Measurements from ENCODE around the gene CPNE8.

Gene CPNE8

DNA sequence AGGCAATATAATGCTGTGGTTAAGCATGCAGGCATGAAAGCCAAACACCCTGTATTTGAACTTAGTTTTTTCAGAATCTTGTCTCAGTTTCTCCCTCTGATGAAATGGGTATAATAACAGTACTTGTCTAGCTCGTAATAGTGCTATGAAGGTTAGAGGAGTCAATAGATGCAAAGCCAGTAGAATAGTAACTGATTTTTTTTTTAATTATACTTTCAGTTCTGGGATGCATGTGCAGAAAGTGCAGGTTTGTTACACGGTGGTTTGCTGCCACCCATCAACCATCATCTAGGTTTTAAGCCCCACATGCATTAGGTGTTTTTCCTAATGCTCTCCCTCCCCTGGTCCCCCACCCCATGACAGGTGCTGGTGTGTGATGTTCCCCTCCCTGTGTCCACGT lies 87.4 kb downstream of the CPNE8 start:
- Histone ChIP-seq H3K9me3 (replicated peaks; ENCODE audit: insufficient read depth, low read length) (no peaks in the 10 kb centered on the region), H3K79me2 (ENCODE audit: low read length) (no peaks in the 10 kb centered on the region), H3K9me2 (replicated peaks; ENCODE audit: insufficient read depth, low read length) (no peaks in the 10 kb centered on the region), H3K4me2 (ENCODE audit: low read depth, low read length) (no peak overlapping the region), H3K4me1 (ENCODE audit: low read length) (no peaks in the 10 kb centered on the region), H3K36me3 (replicated peaks; ENCODE audit: insufficient read depth, low read length) (no peaks in the 10 kb centered on the region), H3F3A (ENCODE audit: insufficient read depth, low read length) (no peaks in the 10 kb centered on the region), H3K27ac (ENCODE audit: low read length) (no peak overlapping the region), H4K20me1 (ENCODE audit: insufficient read depth, low read length) (no peaks in the 10 kb centered on the region), H3K9ac (ENCODE audit: low read length) (no peak overlapping the region), H3K4me3 (ENCODE audit: low read length) (no peak overlapping the region), H3K27me3 (replicated peaks; ENCODE audit: insufficient read depth, low read length) (no peaks in the 10 kb centered on the region), H2AFZ (ENCODE audit: low read length) (no peak overlapping the region)
- no peak for DNase-seq
- no peak for TF ChIP-seq EZH2 (optimal IDR thresholded peaks at IDR 0.05; ENCODE audit: low read depth, low read length)
- TF ChIP-seq, protein P1, sequence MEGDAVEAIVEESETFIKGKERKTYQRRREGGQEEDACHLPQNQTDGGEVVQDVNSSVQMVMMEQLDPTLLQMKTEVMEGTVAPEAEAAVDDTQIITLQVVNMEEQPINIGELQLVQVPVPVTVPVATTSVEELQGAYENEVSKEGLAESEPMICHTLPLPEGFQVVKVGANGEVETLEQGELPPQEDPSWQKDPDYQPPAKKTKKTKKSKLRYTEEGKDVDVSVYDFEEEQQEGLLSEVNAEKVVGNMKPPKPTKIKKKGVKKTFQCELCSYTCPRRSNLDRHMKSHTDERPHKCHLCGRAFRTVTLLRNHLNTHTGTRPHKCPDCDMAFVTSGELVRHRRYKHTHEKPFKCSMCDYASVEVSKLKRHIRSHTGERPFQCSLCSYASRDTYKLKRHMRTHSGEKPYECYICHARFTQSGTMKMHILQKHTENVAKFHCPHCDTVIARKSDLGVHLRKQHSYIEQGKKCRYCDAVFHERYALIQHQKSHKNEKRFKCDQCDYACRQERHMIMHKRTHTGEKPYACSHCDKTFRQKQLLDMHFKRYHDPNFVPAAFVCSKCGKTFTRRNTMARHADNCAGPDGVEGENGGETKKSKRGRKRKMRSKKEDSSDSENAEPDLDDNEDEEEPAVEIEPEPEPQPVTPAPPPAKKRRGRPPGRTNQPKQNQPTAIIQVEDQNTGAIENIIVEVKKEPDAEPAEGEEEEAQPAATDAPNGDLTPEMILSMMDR (IDR thresholded peaks at IDR 0.05; ENCODE audit: low read length): no peak
- no peak for TF ChIP-seq EZH2phosphoT487 (IDR thresholded peaks at IDR 0.05; ENCODE audit: low read length)

DNA sequence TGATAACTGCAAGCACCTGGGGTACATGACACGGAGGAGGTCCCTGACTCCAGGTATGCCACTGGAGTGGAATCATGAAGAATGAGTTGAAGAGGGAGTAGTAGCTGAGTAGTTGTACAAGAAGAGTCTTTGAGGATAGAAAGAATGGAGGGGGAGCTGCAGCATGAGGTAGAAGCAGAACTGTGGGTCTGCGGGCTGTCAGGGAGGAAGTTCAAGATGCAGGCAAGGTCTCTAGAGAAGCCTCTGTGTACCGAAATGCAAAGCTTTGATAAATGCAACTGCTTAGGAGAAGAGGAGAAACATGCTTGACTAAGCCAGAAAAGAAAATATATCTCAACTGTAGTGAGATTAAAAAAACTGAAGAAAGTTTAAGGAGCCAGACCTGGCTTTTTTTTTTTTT lies 91.5 kb downstream of the CPNE8 start:
- H3K9ac ChIP-seq (ENCODE audit: low read length): no peak overlapping the region
- no peak overlapping the region for H3K4me2 ChIP-seq (ENCODE audit: low read depth, low read length)
- no peak for DNase-seq

DNA sequence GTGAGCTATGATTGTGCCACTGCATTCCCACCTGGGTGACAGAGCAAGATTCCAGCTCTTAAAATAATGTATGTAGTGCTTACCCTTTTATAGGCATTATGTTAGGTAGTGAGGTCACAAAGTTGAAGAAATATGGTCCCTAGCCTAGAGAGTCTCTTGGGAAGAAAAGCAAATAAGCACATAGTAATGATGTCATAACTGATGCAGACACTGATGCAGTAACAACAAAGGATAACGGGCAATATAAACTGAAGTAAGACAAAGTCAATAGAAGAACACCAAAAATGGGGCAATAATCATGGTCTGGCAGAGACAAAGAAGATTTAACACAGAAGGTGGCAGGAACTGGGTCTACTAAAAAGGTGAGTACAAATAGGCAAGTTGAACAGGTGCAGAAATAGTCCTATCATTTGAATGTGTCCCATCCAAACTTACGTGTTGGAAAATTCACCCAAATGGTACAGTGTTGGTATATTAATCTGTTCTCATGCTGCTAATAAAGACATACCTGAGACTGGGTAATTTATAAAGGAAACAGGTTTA lies 93.5 kb downstream of the CPNE8 start:
- H3K9me2 ChIP-seq (replicated peaks; ENCODE audit: insufficient read depth, low read length): no peaks in the 10 kb centered on the region
- no peaks in the 10 kb centered on the region for H3K9me3 ChIP-seq (replicated peaks; ENCODE audit: insufficient read depth, low read length)
- no peaks in the 10 kb centered on the region for H3F3A ChIP-seq (ENCODE audit: insufficient read depth, low read length)
- H3K27me3 ChIP-seq (replicated peaks; ENCODE audit: insufficient read depth, low read length): no peaks in the 10 kb centered on the region
- no peak overlapping the region for H3K4me3 ChIP-seq (ENCODE audit: low read length)
- no peak overlapping the region for H3K4me2 ChIP-seq (ENCODE audit: low read depth, low read length)
- H4K20me1 ChIP-seq (ENCODE audit: insufficient read depth, low read length): no peaks in the 10 kb centered on the region
- H3K79me2 ChIP-seq (ENCODE audit: low read length): no peaks in the 10 kb centered on the region
- no peaks in the 10 kb centered on the region for H3K4me1 ChIP-seq (ENCODE audit: low read length)
- H3K9ac ChIP-seq (ENCODE audit: low read length): no peak overlapping the region
- TF ChIP-seq EZH2 (optimal IDR thresholded peaks at IDR 0.05; ENCODE audit: low read depth, low read length): no peak
- TF ChIP-seq, protein P1 (IDR thresholded peaks at IDR 0.05; ENCODE audit: low read length): no peak
- no peak for TF ChIP-seq EZH2phosphoT487 (IDR thresholded peaks at IDR 0.05; ENCODE audit: low read length)
- no peak for DNase-seq
- H2AFZ ChIP-seq (ENCODE audit: low read length): no peak overlapping the region
- no peak overlapping the region for H3K27ac ChIP-seq (ENCODE audit: low read length)
- H3K36me3 ChIP-seq (replicated peaks; ENCODE audit: insufficient read depth, low read length): no peaks in the 10 kb centered on the region

More for the DNA sequence above, 91.5 kb downstream of the CPNE8 start:
- TF ChIP-seq EZH2phosphoT487 (IDR thresholded peaks at IDR 0.05; ENCODE audit: low read length): no peak
- TF ChIP-seq, protein P1 (IDR thresholded peaks at IDR 0.05; ENCODE audit: low read length): no peak
- TF ChIP-seq EZH2 (optimal IDR thresholded peaks at IDR 0.05; ENCODE audit: low read depth, low read length): no peak
- H3K4me1 ChIP-seq (ENCODE audit: low read length): no peaks in the 10 kb centered on the region
- H3K9me3 ChIP-seq (replicated peaks; ENCODE audit: insufficient read depth, low read length): no peaks in the 10 kb centered on the region
- H2AFZ ChIP-seq (ENCODE audit: low read length): no peak overlapping the region
- no peak overlapping the region for H3K27ac ChIP-seq (ENCODE audit: low read length)
- H3K9me2 ChIP-seq (replicated peaks; ENCODE audit: insufficient read depth, low read length): no peaks in the 10 kb centered on the region
- H3K36me3 ChIP-seq (replicated peaks; ENCODE audit: insufficient read depth, low read length): no peaks in the 10 kb centered on the region
- no peaks in the 10 kb centered on the region for H3K79me2 ChIP-seq (ENCODE audit: low read length)
- H3K27me3 ChIP-seq (replicated peaks; ENCODE audit: insufficient read depth, low read length): no peaks in the 10 kb centered on the region
- no peaks in the 10 kb centered on the region for H4K20me1 ChIP-seq (ENCODE audit: insufficient read depth, low read length)
- no peaks in the 10 kb centered on the region for H3F3A ChIP-seq (ENCODE audit: insufficient read depth, low read length)
- H3K4me3 ChIP-seq (ENCODE audit: low read length): no peak overlapping the region
